HG02970 (cell line): Measurements from ENCODE around the gene FAM227A.
"Not testable (repeated sequence)": the region's sequence is repeated elsewhere in the genome, so short reads cannot be mapped to it uniquely, and the experiment has no call there.

ENCODE experiments used
- ATAC-seq: cut with Tn5 transposase; IDR thresholded peaks from one replicate; pipeline ENCODE4 v1.9.1; 2021; ENCODE audit warnings: mild to moderate bottlenecking, moderate library complexity, moderate number of reproducible peaks; ENCODE audit not compliant: unreplicated experiment, low FRiP score

Gene FAM227A

DNA sequence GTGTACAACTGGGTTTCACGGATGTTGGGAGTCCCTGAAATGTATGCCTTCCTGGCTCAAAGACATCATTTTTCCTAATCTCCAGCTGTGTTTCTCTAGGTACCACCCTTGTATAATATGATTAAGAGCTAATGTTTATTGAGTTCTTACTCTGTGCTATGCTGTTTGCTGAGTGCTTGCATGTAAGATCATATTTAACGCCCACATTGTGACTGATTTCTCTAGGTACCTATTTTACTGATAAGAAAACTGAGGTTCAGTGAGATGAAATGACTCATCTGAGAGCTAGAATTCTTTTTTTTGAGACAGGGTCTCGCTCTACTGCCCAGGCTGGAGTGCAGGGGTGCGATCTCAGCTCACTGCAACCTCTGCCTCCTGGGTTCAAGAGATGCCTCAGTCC is 42.6 kb downstream of the FAM227A start:
- no peak for ATAC-seq

- no peak for ATAC-seq
Observed at GRCh38 chr22:38612217-38613006, 43.8 kb downstream of the FAM227A start.

DNA sequence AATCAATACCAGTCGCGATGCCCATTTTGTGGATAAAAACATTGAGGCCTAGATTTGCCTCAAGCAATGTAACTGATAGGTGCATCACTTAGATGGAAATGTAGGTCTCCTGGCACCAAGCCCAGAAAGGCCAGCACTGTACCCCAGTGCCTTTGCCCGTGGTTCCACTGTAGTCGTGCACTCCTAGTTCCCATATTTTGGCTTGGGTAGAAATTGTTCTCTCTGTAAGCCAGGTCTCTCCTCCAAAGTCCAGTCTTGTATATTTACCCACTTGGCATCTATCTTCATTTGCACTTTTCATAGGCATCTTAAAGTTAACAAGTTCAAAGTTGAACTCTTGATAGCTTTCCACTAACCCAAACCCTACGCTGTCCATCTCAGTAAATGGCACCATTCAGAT is 44.6 kb downstream of the FAM227A start:
- ATAC-seq, result no peak

GRCh38 chr22:38610234-38610633 is 46.0 kb downstream of the FAM227A start:
- no peak for ATAC-seq

DNA sequence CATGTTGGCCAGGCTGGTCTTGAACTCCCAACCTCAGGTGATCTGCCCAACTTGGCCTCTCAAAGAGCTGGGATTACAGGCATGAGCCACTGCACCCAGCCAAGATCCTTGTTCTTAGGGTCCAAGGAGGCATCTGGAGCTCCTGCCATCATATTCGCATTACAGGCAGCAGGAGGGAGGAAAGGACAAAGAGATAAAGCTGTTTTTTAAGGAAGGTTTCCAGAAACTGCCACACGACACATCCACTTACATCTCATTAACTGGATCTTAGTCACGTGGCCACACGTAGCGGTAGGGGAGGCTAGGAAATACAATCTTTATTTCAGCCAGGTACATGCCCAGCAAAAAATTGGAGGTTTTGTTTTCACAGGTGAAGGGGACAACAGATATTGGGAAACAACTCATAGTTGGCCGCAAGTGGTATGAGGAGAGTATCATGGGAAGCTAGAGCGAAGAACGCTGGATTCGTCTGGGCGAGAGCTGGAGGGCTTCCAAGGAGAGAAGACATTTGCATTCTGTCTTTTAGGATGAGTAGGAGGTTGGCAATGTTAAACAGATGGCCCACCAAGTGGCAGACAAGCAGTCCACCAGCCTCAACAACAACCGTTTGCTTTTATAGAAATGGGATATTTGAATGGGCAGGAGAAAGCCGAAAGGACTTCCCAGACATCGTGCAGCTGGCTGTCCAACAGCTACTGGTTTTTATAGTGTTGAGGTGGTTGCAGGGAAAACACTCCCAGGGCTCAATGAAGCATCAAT is 47.0 kb downstream of the FAM227A start:
- no peak for ATAC-seq

- ATAC-seq, result no peak
Observed at GRCh38 chr22:38607680-38608079, 48.5 kb downstream of the FAM227A start.

GRCh38 chr22:38602166-38602565 is 54.0 kb downstream of the FAM227A start:
- ATAC-seq, result no peak

- no peak for ATAC-seq
Observed at GRCh38 chr22:38601221-38601764, 54.9 kb downstream of the FAM227A start.

DNA sequence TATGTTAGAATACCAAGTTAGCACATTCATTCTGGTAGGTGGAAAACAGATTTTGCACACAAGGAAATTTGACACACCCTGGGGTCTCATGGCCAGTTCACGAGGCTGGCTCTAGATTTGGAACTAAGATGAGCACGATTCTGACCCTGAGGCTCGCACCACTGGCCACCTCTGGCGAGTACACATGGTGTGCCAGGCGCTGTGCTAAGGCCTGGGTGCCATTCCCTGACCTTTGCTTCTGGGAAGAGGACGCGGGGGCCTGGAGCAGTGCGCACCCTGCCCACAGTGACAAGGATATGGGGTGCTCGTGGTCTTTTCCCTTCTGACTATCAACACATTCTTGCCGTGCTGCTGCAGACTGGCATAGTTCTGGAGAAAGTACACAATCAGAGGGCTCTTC is 56.7 kb downstream of the FAM227A start:
- no peak for ATAC-seq

- ATAC-seq, result not testable (repeated sequence)
Observed at GRCh38 chr22:38582923-38583322, 73.3 kb downstream of the FAM227A start.

- no peak for ATAC-seq
Observed at GRCh38 chr22:38578505-38578904, 77.7 kb downstream of the FAM227A start.

DNA sequence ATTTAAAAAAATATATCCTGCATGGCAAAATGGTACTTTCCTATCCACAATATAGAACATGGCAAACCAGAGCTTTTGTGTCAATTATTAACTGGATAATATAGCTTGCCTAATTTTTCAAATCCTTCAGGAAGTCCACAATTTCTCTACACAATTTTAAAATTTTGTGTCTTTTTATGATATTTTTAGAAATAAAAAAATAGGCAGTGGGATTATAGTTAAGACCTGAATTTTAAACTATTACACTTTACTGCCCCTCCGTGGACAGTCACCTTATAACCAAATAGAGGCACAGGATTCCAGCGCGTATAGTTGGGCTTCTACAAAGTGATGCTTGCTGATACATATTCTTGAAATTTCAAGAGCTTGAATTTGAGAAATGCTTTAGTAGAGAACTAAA is 84.1 kb downstream of the FAM227A start:
- ATAC-seq, result no peak

DNA sequence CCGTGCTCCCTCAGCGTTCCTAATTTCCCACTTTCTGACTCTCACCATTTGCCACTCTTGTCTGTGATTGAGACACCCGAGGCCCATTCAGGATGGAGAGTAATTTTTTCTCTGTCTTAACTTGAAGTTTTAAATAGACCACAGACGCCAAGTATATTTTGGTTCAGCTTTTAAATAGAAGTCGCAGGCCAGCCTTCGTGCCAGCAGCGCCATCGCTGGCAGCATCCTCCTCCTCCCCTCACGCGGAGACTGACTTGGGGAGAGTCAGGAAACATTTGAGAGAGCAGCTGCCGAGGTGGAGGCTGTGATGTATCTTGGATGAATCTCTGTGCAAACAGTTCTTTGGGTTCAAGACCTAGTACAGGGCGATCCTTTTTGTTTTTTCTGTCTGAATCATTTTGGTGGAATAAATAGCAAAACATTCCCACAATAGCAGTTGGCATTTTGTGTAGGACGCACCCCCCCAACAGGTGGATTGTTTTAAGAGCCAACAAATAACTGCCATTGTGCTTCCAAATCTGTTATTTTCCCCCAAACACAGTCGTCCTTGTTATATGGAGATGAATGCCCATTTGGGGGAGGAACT is 85.3 kb downstream of the FAM227A start:
- no peak for ATAC-seq

GRCh38 chr22:38569972-38570778 is 86.0 kb downstream of the FAM227A start, which contains the start of gene DMC1:
DMC1 (minus strand) TSS chr22:38570183; CDS start chr22:38568256, 1,927 bp downstream.
- ATAC-seq, result peak; percentile 54

- ATAC-seq, result no peak
Observed at GRCh38 chr22:38569181-38569971, 86.8 kb downstream of the FAM227A start.

- no peak for ATAC-seq
Observed at GRCh38 chr22:38567531-38568285, 88.5 kb downstream of the FAM227A start.

DNA sequence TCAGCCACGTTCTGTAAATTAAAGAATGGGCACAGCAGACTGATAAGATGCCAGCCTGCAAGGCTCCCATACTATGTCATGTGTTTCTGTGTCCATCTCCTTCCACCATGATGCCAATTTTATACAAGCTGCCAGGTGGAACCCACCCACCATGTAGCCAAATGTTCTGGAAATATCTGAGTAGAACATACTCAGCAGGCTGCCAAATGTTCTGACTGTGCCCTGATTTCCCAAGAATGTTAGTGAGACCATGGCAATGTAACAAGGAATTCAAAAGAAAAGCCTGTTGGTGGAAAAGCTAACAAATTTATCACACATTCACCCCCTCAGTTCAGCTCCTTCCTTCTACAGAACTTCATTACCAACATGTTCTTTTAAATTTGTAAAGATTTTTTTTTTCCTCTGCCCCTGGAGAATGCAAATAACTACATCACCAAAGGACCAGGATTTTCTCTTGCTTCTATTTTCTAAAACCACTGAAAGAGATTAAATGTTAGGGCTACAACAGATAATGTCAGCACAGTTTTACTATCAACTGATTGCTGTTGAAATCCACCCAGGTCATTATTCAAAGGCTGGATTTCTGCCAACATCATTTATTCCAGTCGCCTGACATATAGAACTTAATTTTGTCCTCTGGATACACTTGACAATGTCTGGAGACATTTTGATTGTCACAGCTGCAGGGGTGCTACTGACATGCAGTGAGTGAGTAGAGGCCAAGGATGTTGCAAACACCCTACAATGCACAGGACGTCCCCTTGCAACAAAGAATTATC is 89.3 kb downstream of the FAM227A start:
- no peak for ATAC-seq

- ATAC-seq, result no peak
Observed at GRCh38 chr22:38565441-38565840, 90.8 kb downstream of the FAM227A start.
